Glutamatergic neuron (in vitro differentiated cells): ENCODE data around the gene DDX49. TPM values are rescaled to one million over a fixed set of nuclear protein-coding genes. Genes with fewer than 3 reads are reported as not detected.

Experiments used
- DNase-seq: peaks from one replicate; pipeline ENCODE4 v3.0.0; 2022
- H3K27ac Mint-ChIP-seq: one replicate; pipeline ENCODE4 v1.8.0; 2020; ENCODE audit warnings: mild to moderate bottlenecking, mixed read lengths, inconsistent platforms; ENCODE audit not compliant: unreplicated experiment
- H3K27me3 Mint-ChIP-seq: one replicate; pipeline ENCODE4 v1.8.0; 2020; ENCODE audit warnings: mild to moderate bottlenecking, moderate library complexity, mixed read lengths, inconsistent platforms; ENCODE audit not compliant: unreplicated experiment
- H3K36me3 Mint-ChIP-seq: one replicate; pipeline ENCODE4 v1.8.0; 2020; ENCODE audit warnings: mild to moderate bottlenecking, mixed read lengths, inconsistent platforms; ENCODE audit not compliant: unreplicated experiment
- H3K4me1 Mint-ChIP-seq: one replicate; pipeline ENCODE4 v1.8.0; 2020; ENCODE audit warnings: mild to moderate bottlenecking, low read depth, mixed read lengths, inconsistent platforms; ENCODE audit not compliant: unreplicated experiment
- H3K4me3 Mint-ChIP-seq: one replicate; pipeline ENCODE4 v1.8.0; 2020; ENCODE audit warnings: mild to moderate bottlenecking, mixed read lengths, inconsistent platforms; ENCODE audit not compliant: unreplicated experiment
- H3K9me3 Mint-ChIP-seq: one replicate; pipeline ENCODE4 v1.8.0; 2020; ENCODE audit warnings: mild to moderate bottlenecking, moderate library complexity, mixed read lengths, inconsistent platforms; ENCODE audit not compliant: unreplicated experiment
- CTCF ChIP-seq: fragments of 200-600 bp; sonication (generic); IDR thresholded peaks from one replicate; pipeline ENCODE4 v1.5.0; 2021; ENCODE audit not compliant: partially characterized antibody, unreplicated experiment
- total RNA-seq: library from RNA; stranded (reverse); fragmentation: NEBNext Ultra II Directional; extraction: Animal tissue kit (Norgen Biotek cat#: 25700); gene quantifications from one replicate; pipeline ENCODE4 v1.2.1, GENCODE V29; 2021; ENCODE audit not compliant: unreplicated experiment

Gene DDX49
- total RNA-seq, 1 donor from 2014 or later, result 51.4 TPM

DNA sequence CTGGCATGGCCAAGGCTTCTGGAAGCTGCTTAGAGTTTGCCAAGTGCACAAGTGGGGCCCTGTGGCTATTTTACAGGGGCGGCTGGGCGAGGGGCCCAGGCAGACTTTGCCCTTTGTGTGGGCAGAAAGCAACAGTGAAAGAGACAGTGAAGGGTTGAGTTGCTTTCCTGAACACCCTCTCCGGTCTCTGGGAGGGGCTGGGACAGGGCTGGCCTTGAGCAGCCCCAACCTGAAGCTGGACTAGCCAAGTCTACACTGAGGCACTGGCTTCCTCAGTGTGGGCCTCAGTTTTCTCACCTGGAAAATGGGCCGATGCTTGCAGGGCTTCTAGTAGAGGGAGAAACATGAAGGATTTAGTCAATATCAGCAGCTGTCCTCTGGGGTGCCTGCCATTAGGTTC, 23.9 kb downstream of the DDX49 start:
- Mint-ChIP-seq H3K9me3 (peaks cover 10% of the 10 kb centered on the region), H3K27me3 (peaks cover 20% of the 10 kb centered on the region), H3K4me1 (peaks cover 12% of the 10 kb centered on the region), H3K27ac (no peak overlapping the region), H3K4me3 (no peak overlapping the region), H3K36me3 (peaks cover 4% of the 10 kb centered on the region)
- no peak for DNase-seq
- TF ChIP-seq CTCF, result no peak

GRCh38 chr19:18945297-18945696, 25.8 kb downstream of the DDX49 start:
- no peak for DNase-seq
- peaks cover 10% of the 10 kb centered on the region for H3K9me3 Mint-ChIP-seq
- TF ChIP-seq CTCF, result no peak
- no peak overlapping the region for H3K27ac Mint-ChIP-seq
- H3K4me1 Mint-ChIP-seq, result peaks cover 8% of the 10 kb centered on the region
- no peak overlapping the region for H3K4me3 Mint-ChIP-seq
- peaks cover 4% of the 10 kb centered on the region for H3K36me3 Mint-ChIP-seq
- peaks cover 20% of the 10 kb centered on the region for H3K27me3 Mint-ChIP-seq

- DNase-seq, result no peak
- Mint-ChIP-seq H3K27me3 (peaks cover 19% of the 10 kb centered on the region), H3K9me3 (peaks cover 8% of the 10 kb centered on the region), H3K4me1 (peaks cover 8% of the 10 kb centered on the region), H3K27ac (peak overlapping the region; percentile 8), H3K36me3 (peaks cover 4% of the 10 kb centered on the region), H3K4me3 (no peak overlapping the region)
- TF ChIP-seq CTCF, result no peak
These were observed 26.8 kb downstream of the DDX49 start for GRCh38 chr19:18946335-18946734.

GRCh38 chr19:18946918-18947317, 27.4 kb downstream of the DDX49 start:
- H3K9me3 Mint-ChIP-seq, result peaks cover 7% of the 10 kb centered on the region
- no peak for DNase-seq
- H3K27ac Mint-ChIP-seq, result no peak overlapping the region
- peaks cover 3% of the 10 kb centered on the region for H3K4me1 Mint-ChIP-seq
- H3K4me3 Mint-ChIP-seq, result no peak overlapping the region
- peaks cover 16% of the 10 kb centered on the region for H3K27me3 Mint-ChIP-seq
- TF ChIP-seq CTCF, result no peak
- H3K36me3 Mint-ChIP-seq, result peaks cover 4% of the 10 kb centered on the region

- Mint-ChIP-seq H3K9me3 (peaks cover 4% of the 10 kb centered on the region), H3K36me3 (peaks cover 4% of the 10 kb centered on the region), H3K27ac (no peak overlapping the region), H3K4me1 (no peaks in the 10 kb centered on the region), H3K27me3 (peaks cover 7% of the 10 kb centered on the region), H3K4me3 (no peak overlapping the region)
- DNase-seq, result no peak
- TF ChIP-seq CTCF, result no peak
These were observed 28.8 kb downstream of the DDX49 start for GRCh38 chr19:18948075-18948975.
